T-helper 1 cell treated with Interleukin-12 subunit alpha and Interleukin-12 subunit beta and Interleukin-4 antibody, amounts not matched to agents 30 μg/mL and 1 μg/mL, for 36 hours (primary cell): ENCODE measurements around the gene EMC10.
"Not testable (repeated sequence)": the region's sequence is repeated elsewhere in the genome, so short reads cannot be mapped to it uniquely, and the experiment has no call there.

ENCODE experiments used
- H3K27ac Mint-ChIP-seq: one replicate; pipeline ENCODE4 v1.8.0; 2021; ENCODE audit warnings: mild to moderate bottlenecking, mixed read lengths
- H3K27me3 Mint-ChIP-seq: one replicate; pipeline ENCODE4 v1.8.0; 2021; ENCODE audit warnings: low read depth, mixed read lengths
- H3K36me3 Mint-ChIP-seq: one replicate; pipeline ENCODE4 v1.8.0; 2021; ENCODE audit warnings: low read depth, mixed read lengths
- H3K4me1 Mint-ChIP-seq: one replicate; pipeline ENCODE4 v1.8.0; 2021; ENCODE audit warnings: low read depth, mixed read lengths
- H3K4me3 Mint-ChIP-seq: one replicate; pipeline ENCODE4 v1.8.0; 2021; ENCODE audit warnings: mild to moderate bottlenecking, moderate library complexity, mixed read lengths
- H3K9me3 Mint-ChIP-seq: one replicate; pipeline ENCODE4 v1.8.0; 2021; ENCODE audit warnings: mixed read lengths

Gene EMC10

DNA sequence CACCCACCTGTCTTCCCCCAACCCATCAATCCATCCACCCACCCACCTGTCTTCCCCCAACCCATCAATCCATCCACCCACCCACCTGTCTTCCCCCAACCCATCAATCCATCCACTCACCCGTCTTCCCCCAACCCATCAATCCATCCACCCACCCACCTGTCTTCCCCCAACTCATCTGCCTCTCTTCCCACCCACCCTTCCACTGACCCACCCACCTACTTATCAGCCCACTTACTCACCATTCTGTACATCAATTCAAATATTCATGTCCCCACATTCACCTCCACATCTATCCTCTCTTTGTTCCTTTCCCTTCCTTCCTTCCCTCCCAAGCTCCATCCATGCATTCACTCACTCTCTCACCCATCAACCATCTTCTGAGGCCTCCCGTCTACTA, 37.2 kb upstream of the EMC10 start:
- H3K9me3 Mint-ChIP-seq, H3K36me3 Mint-ChIP-seq, H3K27ac Mint-ChIP-seq, H3K4me3 Mint-ChIP-seq, H3K4me1 Mint-ChIP-seq, H3K27me3 Mint-ChIP-seq: not testable (repeated sequence)

DNA sequence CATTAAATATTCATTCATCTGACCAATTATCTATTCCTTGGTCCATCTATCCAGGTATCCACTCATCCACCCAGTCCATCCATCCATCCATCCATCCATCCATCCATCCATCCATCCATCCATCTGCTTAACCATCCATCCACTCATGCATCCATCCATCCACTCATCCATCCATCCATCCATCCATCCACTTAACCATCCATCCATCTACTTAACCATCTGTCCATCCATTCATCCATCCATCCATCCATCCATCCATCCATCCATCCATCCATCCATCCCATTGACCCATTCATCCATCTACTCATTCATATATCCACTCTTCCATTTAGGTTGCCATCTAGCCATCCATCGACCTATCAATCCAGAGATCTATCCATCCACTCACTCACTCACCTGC, 32.2 kb upstream of the EMC10 start:
- Mint-ChIP-seq H3K4me3 (no peak overlapping the region), H3K9me3 (peaks cover 3% of the 10 kb centered on the region), H3K4me1 (no peaks in the 10 kb centered on the region), H3K27ac (no peak overlapping the region), H3K27me3 (no peaks in the 10 kb centered on the region), H3K36me3 (no peaks in the 10 kb centered on the region)

DNA sequence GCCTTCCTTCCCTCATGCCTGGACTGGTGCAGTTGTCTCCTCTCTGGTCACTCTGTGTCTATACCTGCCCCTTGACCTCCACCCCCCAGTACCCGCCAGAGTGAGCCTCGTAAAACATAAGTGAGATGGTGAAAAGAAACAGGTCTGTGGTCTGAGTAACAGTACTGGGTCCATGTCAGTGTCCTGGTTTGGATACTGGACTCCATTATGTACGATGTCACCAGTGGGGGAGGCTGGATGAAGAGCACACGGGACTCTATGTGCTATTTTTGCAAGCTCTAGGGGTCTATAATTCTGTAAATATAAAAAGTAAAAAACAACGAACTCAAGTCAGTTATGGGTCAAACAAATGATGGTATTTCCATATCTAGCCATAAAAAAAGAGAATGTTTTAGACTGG, 29.3 kb upstream of the EMC10 start:
- Mint-ChIP-seq H3K4me3 (no peak overlapping the region), H3K27me3 (peaks cover 4% of the 10 kb centered on the region)

DNA sequence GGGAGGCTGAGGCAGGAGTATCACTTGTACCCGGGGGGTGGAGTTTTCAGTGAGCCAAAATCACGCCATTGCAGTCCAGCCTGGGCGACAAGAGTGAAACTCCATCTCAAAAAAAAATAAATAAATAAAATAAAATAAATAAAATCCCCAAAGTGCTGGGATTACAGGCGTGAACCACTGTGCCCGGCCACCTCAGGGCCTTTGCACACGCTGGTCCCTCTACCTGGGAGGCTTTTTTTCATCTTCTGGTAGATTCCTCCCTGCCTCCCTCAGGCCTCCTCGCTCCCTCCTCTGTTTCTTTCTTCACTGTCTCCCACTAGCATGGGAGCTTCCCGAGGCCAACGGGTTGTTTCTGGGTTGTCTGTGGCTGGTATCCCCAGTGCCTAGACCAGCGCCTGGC, 28.6 kb upstream of the EMC10 start:
- H3K27me3 Mint-ChIP-seq = peaks cover 4% of the 10 kb centered on the region
- H3K4me3 Mint-ChIP-seq = no peak overlapping the region
- H3K4me1 Mint-ChIP-seq = no peaks in the 10 kb centered on the region
- H3K27ac Mint-ChIP-seq = no peak overlapping the region
- peaks cover 3% of the 10 kb centered on the region for H3K9me3 Mint-ChIP-seq
- no peaks in the 10 kb centered on the region for H3K36me3 Mint-ChIP-seq

More for the DNA sequence above, 29.3 kb upstream of the EMC10 start:
- Mint-ChIP-seq H3K36me3 (no peaks in the 10 kb centered on the region), H3K27ac (no peak overlapping the region), H3K9me3 (peaks cover 3% of the 10 kb centered on the region), H3K4me1 (no peaks in the 10 kb centered on the region)

DNA sequence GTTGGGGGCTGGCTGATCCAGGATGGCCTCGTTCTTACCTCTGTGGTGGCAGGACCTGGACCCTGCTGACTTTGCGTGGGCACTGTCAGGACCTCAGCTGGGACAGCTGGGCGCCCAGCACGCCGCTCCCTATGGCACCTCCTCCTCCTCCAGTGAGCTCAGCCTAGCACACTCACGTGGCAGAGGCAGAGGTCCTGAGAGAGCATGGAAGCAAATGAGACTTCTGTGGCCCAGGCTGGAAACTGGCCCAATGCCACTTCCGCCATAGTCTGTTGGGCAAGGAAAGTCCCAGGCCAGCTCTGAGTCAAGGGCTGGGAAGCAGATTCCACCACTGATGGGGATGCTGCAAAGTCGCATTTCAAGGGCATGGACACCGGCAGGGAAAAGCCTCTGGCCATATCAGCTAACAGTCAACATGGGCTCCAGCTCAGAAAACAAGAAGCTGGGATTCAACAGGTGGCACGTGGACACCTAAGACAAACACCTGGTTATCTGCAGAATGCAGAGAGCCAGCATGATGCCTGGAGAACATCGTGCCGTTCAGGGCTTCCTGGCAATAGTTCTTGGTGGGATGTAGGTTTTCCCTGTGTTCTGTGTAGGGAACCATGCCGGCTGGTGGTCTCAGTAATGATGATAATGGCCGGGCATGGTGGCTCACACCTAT, 26.9 kb upstream of the EMC10 start:
- Mint-ChIP-seq H3K27me3 (peaks cover 4% of the 10 kb centered on the region), H3K4me1 (no peaks in the 10 kb centered on the region), H3K4me3 (no peak overlapping the region), H3K9me3 (peaks cover 3% of the 10 kb centered on the region), H3K36me3 (no peaks in the 10 kb centered on the region), H3K27ac (no peak overlapping the region)

DNA sequence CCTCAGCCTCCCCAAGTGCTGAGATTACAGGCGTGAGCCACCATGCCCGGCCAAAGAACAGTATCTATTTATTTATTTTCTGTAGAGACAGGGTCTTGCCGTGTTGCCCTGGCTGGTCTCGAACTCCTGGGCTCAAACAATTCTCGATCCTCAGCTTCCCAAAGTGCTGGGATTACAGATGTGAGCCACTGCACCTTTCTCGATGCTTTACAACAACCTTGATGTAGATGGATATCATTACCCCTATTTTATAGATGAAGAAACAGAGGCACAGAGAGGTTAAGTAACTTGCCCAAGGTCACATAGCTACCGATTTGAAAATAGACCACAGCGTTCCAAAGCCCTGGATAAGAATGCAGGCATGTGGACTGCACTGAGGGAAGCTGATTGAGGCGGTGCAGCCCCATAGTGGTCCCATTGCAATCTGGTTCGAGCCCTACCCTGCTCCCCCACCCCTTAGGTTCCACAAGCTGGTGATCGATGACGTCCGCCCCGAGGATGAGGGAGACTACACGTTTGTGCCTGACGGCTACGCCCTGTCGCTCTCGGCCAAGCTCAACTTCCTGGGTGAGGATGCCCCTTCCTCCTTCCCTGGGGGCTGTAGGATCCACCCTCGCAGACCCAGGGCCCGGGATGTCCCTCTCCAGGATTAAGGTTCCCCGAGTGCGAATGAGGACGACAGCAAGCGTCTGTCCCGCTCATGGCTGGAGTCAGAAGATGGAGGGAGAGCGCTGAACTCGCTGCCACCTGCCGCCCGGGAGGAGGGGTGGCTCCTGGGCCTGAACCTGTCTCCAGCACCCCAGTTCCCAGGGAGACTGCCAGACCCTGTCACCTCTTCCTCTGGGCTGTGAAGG, 25.7 kb upstream of the EMC10 start:
- Mint-ChIP-seq H3K27me3 (peaks cover 4% of the 10 kb centered on the region), H3K27ac (no peak overlapping the region), H3K4me3 (no peak overlapping the region), H3K9me3 (peaks cover 3% of the 10 kb centered on the region), H3K4me1 (no peaks in the 10 kb centered on the region), H3K36me3 (no peaks in the 10 kb centered on the region)

DNA sequence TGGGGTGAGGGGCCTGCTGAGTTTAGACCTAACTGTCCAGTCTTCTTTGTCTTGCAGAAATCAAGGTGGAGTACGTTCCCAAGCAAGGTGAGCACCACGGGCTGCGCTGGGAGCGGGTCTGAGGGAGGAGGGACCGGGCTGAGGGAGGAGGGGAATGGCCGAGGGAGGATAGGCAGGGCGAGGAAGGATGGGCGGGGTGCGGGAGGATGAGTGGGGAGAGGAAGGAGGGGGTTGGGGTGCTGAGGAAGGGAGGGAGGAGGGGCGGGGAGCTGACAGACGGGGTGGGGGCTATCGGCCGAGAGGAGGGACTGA, 25.1 kb upstream of the EMC10 start:
- no peaks in the 10 kb centered on the region for H3K4me1 Mint-ChIP-seq
- no peak overlapping the region for H3K4me3 Mint-ChIP-seq
- peaks cover 3% of the 10 kb centered on the region for H3K9me3 Mint-ChIP-seq
- H3K27me3 Mint-ChIP-seq = peaks cover 4% of the 10 kb centered on the region
- no peaks in the 10 kb centered on the region for H3K36me3 Mint-ChIP-seq
- H3K27ac Mint-ChIP-seq = no peak overlapping the region

DNA sequence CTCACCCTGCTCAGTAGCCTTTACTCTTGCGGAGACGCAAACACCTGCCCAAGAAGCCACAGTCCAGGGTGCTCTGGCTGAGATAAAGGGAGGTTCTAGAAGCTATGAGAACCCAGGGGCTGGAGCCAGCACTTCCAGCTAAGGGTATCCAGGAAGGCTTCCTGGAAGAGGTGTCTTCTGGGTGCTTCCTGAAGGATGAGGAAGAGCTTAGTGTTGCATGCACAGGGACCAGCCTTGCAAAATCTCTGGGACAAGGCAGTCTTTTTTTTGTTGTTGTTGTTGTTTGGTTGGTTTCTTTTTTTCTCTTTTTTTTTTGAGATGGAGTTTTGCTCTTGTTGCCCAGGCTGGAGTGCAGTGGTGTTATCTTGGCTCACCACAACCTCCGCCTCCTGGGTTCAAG, 23.1 kb upstream of the EMC10 start:
- no peaks in the 10 kb centered on the region for H3K9me3 Mint-ChIP-seq
- no peaks in the 10 kb centered on the region for H3K36me3 Mint-ChIP-seq
- H3K4me3 Mint-ChIP-seq = no peak overlapping the region
- no peaks in the 10 kb centered on the region for H3K4me1 Mint-ChIP-seq
- H3K27me3 Mint-ChIP-seq = peaks cover 7% of the 10 kb centered on the region
- H3K27ac Mint-ChIP-seq = no peak overlapping the region

DNA sequence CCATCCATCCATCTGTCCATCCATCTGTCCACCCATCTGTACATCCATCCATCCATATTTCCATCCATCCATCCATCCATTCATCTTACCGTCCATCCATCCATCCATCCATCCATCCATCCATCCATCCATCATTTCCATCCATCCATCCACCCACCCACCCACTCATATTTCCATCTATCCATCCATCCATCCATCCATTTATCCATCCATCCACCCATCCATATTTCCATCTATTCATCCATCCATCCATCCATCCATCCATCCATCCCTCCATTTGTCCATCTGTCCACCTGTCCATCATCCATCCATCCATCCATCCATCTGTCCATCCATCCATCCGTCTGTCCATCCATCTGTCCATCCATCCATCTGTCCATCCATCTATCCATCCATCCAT, 20.3 kb upstream of the EMC10 start:
- Mint-ChIP-seq H3K27ac (no peak overlapping the region), H3K9me3 (no peaks in the 10 kb centered on the region), H3K27me3 (peaks cover 4% of the 10 kb centered on the region), H3K4me3 (no peak overlapping the region), H3K36me3 (no peaks in the 10 kb centered on the region), H3K4me1 (peaks cover 6% of the 10 kb centered on the region)

DNA sequence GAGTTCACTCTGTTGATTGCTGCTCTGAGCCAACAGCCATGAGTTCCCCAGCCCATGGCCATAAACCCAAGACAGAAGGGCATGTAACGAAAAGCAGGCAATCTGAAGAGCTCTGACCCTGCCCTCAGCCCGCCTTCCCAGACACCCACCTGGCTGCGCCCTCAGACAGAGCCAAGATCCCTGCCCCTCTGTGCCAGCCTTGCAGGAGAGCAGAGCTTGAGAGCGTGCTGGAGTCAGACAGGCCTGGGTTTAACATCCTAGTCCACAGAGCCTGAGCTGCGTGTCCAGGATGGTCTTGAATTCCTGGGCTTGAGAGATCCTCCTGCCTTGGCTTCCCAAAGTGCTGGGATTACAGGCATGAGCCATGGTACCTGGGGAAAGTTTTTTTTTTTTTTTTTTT, 19.0 kb upstream of the EMC10 start:
- H3K36me3 Mint-ChIP-seq = no peaks in the 10 kb centered on the region
- no peaks in the 10 kb centered on the region for H3K9me3 Mint-ChIP-seq
- H3K27me3 Mint-ChIP-seq = peaks cover 4% of the 10 kb centered on the region
- H3K4me1 Mint-ChIP-seq = peaks cover 9% of the 10 kb centered on the region
- H3K27ac Mint-ChIP-seq = no peak overlapping the region
- no peak overlapping the region for H3K4me3 Mint-ChIP-seq

DNA sequence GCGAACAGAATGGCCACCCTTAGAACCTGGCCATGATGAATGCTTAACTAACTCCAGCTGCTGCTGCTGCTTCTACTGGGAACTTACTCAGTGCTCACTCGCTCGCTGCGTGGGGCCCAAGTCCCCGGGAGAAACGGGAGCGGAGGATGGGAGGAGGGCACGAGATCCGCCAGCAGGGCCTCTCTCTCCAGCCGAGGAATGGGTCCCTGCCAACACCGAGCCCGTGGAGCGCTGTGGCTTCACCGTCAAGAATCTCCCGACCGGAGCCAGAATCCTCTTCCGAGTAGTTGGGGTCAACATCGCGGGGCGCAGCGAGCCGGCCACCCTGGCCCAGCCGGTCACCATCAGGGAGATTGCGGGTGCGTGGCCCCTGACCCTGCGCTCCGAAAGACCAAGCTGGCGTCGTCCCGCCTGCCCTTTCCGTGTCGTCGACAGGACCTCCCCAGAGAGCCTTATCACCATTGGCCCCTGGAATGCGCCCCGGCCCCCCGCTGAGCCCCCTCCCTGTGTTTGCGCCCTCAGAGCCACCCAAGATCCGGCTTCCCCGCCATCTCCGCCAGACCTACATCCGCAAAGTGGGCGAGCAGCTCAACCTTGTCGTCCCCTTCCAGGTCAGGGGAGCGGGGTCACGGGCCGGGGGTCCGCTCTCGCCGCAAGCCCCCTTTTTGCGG, 17.8 kb upstream of the EMC10 start:
- H3K4me1 Mint-ChIP-seq = peaks cover 9% of the 10 kb centered on the region
- H3K27me3 Mint-ChIP-seq = peaks cover 4% of the 10 kb centered on the region
- no peak overlapping the region for H3K27ac Mint-ChIP-seq
- H3K9me3 Mint-ChIP-seq = no peaks in the 10 kb centered on the region
- H3K4me3 Mint-ChIP-seq = no peak overlapping the region
- no peaks in the 10 kb centered on the region for H3K36me3 Mint-ChIP-seq

DNA sequence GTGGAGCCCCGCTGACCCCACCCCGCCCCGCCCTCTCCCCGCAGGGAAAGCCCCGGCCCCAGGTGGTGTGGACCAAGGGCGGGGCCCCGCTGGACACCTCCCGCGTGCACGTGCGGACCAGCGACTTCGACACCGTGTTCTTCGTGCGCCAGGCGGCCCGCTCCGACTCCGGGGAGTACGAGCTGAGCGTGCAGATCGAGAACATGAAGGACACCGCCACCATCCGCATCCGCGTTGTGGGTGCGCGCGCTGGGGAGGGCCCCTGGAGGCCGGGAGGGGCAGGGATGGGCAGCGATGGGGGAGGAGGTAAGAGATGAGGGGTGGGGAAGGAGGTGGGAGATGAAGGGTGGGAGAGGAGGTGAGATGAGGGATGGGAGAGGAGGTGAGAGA, 17.2 kb upstream of the EMC10 start:
- H3K4me3 Mint-ChIP-seq = no peak overlapping the region
- peaks cover 4% of the 10 kb centered on the region for H3K27me3 Mint-ChIP-seq
- peaks cover 9% of the 10 kb centered on the region for H3K4me1 Mint-ChIP-seq

DNA sequence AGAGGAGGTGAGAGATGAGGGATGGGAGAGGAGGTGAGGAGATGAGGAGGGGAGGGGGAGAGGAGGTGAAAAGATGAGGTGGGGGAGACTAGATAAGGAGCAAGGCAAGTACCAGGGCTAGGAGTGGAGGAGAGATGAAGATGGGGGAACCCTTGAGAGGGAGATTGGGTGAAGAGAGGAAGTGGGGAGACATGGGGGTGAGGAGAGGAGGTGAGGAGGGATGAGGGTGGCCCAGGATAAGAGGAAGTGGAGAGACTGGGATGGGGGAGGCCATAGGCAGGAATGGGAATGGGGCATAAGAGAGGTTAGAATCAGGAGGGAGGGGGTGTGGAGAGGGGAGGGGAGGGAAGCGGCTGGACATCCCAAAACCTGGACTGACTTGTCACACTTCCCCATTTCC, 16.7 kb upstream of the EMC10 start:
- H3K27ac Mint-ChIP-seq = no peak overlapping the region
- H3K4me1 Mint-ChIP-seq = peaks cover 9% of the 10 kb centered on the region
- no peaks in the 10 kb centered on the region for H3K9me3 Mint-ChIP-seq
- peaks cover 4% of the 10 kb centered on the region for H3K27me3 Mint-ChIP-seq
- H3K36me3 Mint-ChIP-seq = no peaks in the 10 kb centered on the region
- H3K4me3 Mint-ChIP-seq = no peak overlapping the region

More for the DNA sequence above, 17.2 kb upstream of the EMC10 start:
- no peaks in the 10 kb centered on the region for H3K9me3 Mint-ChIP-seq
- H3K27ac Mint-ChIP-seq = no peak overlapping the region
- H3K36me3 Mint-ChIP-seq = no peaks in the 10 kb centered on the region

DNA sequence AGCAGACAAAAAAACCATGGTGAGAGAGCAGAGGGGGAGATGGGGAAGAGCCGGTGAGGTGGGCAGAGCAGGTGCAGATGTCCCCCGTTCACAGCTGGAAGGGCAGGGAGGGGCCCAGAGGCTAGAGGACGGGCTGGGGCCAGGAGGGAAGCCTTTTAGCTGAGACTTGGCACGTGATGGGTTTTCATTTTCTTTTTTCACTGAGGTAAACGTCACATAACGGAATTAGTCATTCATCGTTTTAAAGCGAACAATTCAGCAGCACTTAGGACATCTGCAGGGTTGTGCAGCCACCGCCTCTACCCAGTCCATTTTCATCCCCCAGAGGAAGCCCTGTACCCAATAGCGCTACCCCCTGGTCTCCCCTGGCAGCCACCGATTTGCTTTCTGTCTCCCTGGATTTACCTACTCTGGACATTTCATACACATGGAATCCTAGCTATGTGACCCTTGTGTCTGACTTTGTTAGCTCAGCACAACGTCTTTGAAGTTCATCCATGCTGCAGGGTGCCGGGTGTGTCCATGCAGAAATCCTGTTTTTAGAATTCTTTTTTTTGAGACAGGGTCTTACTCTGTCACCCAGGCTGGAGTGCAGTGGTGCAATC, 16.0 kb upstream of the EMC10 start:
- no peak overlapping the region for H3K4me3 Mint-ChIP-seq
- peaks cover 9% of the 10 kb centered on the region for H3K4me1 Mint-ChIP-seq
- H3K9me3 Mint-ChIP-seq = no peaks in the 10 kb centered on the region

More for the DNA sequence above, 16.0 kb upstream of the EMC10 start:
- Mint-ChIP-seq H3K27me3 (peaks cover 4% of the 10 kb centered on the region), H3K36me3 (no peaks in the 10 kb centered on the region), H3K27ac (no peak overlapping the region)
